HEK293 (cell line): ENCODE results near the gene CCP110.

ENCODE experiments used
- ZNF24 ChIP-seq: fragments of 450-650 bp; formaldehyde crosslinking; IDR thresholded peaks from 2 replicates; pipeline ENCODE4 v1.5.1; 2016; ENCODE audit warnings: missing biosample characterization, missing genetic modification characterization
- ZNF510 ChIP-seq: fragments of 450-650 bp; formaldehyde crosslinking; IDR thresholded peaks from 2 replicates; pipeline ENCODE4 v1.5.1; 2018; ENCODE audit warnings: mild to moderate bottlenecking, missing genetic modification characterization, missing biosample characterization; ENCODE audit not compliant: insufficient replicate concordance
- TF ChIP-seq, protein P1 (sequence below): fragments of 450-650 bp; formaldehyde crosslinking; IDR thresholded peaks from 2 replicates; pipeline ENCODE4 v1.5.1; 2016; ENCODE audit warnings: missing biosample characterization, missing genetic modification characterization

DNA sequence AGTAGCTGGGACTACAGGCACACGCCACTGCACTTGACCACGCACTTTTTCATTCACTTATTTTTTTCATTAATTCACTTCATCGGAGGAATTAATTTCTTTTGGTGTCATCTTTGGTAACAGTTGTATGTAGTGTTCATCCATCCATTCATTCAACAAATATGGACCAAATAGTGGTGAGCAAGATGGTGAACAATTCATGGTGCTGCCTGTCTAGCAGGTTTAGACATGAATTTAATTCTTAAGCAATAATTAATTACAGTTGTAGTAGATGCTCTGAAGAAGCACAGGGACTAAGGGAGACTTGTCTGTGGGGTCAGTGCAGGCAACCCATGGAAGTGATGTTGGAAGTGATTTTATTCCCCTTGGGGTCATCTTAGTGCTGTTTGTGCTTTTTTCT lies 24.3 kb upstream of the CCP110 start:
- TF ChIP-seq, protein P1, sequence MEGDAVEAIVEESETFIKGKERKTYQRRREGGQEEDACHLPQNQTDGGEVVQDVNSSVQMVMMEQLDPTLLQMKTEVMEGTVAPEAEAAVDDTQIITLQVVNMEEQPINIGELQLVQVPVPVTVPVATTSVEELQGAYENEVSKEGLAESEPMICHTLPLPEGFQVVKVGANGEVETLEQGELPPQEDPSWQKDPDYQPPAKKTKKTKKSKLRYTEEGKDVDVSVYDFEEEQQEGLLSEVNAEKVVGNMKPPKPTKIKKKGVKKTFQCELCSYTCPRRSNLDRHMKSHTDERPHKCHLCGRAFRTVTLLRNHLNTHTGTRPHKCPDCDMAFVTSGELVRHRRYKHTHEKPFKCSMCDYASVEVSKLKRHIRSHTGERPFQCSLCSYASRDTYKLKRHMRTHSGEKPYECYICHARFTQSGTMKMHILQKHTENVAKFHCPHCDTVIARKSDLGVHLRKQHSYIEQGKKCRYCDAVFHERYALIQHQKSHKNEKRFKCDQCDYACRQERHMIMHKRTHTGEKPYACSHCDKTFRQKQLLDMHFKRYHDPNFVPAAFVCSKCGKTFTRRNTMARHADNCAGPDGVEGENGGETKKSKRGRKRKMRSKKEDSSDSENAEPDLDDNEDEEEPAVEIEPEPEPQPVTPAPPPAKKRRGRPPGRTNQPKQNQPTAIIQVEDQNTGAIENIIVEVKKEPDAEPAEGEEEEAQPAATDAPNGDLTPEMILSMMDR, result no peak
- TF ChIP-seq ZNF510 (tag by site-specific recombination) (no peak), ZNF24 (tag by site-specific recombination) (no peak)
